ENCODE results near the gene SLC4A1AP. TPM values are rescaled to one million over a fixed set of nuclear protein-coding genes. Genes with fewer than 3 reads are reported as not detected.

The SLC4A1AP gene
- polyA plus RNA-seq, 1 of the 3 experiments (the other 2 are of a cell fraction) = 9.4 TPM

DNA sequence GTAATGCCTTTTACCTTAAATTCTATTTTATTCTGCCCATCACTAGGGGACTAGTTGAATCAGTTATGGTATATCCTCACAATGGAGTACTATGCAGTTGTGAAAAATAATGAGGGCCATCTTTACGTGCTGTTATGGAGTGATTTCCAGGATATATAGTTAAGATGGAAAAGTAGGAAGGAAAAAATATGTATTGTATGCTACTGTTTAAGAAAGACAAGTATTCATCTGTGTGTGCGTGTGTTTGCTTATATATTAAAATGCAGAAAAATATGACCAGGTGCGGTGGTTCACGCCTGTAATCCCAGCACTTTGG, 75.3 kb downstream of the SLC4A1AP start:
- H3K36me3 ChIP-seq (replicated peaks in 1 of 2; ENCODE audit: control insufficient read depth in 1 of 2, insufficient read depth in 2 of 2, low read length in 1 of 2) = no peaks in the 10 kb centered on the region
- 92% methylated on average over 4 of the region's 4 CpGs for WGBS (ENCODE audit: low lambda C conversion rate)
- ChIA-PET CTCF (interaction anchor here (1.1 to 6.0 kb wide), 6 partner anchors 11 to 36 kb away, joined by 3 to 52 read pairs (median 10); no protein-coding TSS in a partner anchor), POLR2A (interaction anchor here (1.0 kb wide), 1 partner anchor 10 kb away, joined by 3 read pairs; no protein-coding TSS in a partner anchor)
- H3K27me3 ChIP-seq (ENCODE audit: insufficient read depth) = no peaks in the 10 kb centered on the region
- no peak overlapping the region for H3K4me2 ChIP-seq
- no peaks in the 10 kb centered on the region for H3F3A ChIP-seq (replicated peaks; ENCODE audit: insufficient read depth)
- H3K9ac ChIP-seq = no peak overlapping the region
- H3K27ac ChIP-seq (ENCODE audit: low read depth in 2 of 2, low read length in 1 of 2) = no peak overlapping the region
- no peak overlapping the region for H2AFZ ChIP-seq (ENCODE audit: low read depth)
- H3K9me3 ChIP-seq = peaks cover under 1% of the 10 kb centered on the region; the same call in 1 of the 2 replicates
- no peaks in the 10 kb centered on the region for H3K79me2 ChIP-seq (ENCODE audit: insufficient read depth)
- no peak for DNase-seq
- no peak overlapping the region for H3K4me3 ChIP-seq (ENCODE audit: low read depth in 2 of 2, low read length in 1 of 2)
- no peaks in the 10 kb centered on the region for H4K20me1 ChIP-seq (ENCODE audit: insufficient read depth)
- TF ChIP-seq SMC3 (IDR thresholded peaks at IDR 0.05; ENCODE audit: low read depth, low read length) (no peak), RAD21 (IDR thresholded peaks at IDR 0.05; ENCODE audit: low read length) (no peak), POLR2AphosphoS5 (IDR thresholded peaks at IDR 0.05; ENCODE audit: low read depth, low read length) (no peak), EZH2phosphoT487 (IDR thresholded peaks at IDR 0.05; ENCODE audit: borderline replicate concordance, low read depth) (no peak), RFX5 (IDR thresholded peaks at IDR 0.05; ENCODE audit: low read length) (no peak), JUND (IDR thresholded peaks at IDR 0.05) (no peak), TEAD4 (IDR thresholded peaks at IDR 0.05; ENCODE audit: borderline replicate concordance, insufficient read depth) (no peak), NRF1 (IDR thresholded peaks at IDR 0.05; ENCODE audit: low read depth, low read length) (no peak), YY1 (IDR thresholded peaks at IDR 0.05; ENCODE audit: low read depth) (no peak), NFIC (IDR thresholded peaks at IDR 0.05; ENCODE audit: borderline replicate concordance) (no peak), CHD2 (IDR thresholded peaks at IDR 0.05; ENCODE audit: low read length, partially characterized antibody) (no peak), RCOR1 (IDR thresholded peaks at IDR 0.05; ENCODE audit: low read length) (no peak), SIN3A (IDR thresholded peaks at IDR 0.05; ENCODE audit: borderline replicate concordance, low read depth, low read length) (no peak), EP300 (IDR thresholded peaks at IDR 0.05; ENCODE audit: borderline replicate concordance in 1 of 2, low read depth in 1 of 2, low read length in 1 of 2) (no peak)
- TF ChIP-seq, protein P1, sequence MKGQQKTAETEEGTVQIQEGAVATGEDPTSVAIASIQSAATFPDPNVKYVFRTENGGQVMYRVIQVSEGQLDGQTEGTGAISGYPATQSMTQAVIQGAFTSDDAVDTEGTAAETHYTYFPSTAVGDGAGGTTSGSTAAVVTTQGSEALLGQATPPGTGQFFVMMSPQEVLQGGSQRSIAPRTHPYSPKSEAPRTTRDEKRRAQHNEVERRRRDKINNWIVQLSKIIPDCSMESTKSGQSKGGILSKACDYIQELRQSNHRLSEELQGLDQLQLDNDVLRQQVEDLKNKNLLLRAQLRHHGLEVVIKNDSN (IDR thresholded peaks at IDR 0.05; ENCODE audit: borderline replicate concordance, low read depth) = no peak
- TF ChIP-seq, protein P2, sequence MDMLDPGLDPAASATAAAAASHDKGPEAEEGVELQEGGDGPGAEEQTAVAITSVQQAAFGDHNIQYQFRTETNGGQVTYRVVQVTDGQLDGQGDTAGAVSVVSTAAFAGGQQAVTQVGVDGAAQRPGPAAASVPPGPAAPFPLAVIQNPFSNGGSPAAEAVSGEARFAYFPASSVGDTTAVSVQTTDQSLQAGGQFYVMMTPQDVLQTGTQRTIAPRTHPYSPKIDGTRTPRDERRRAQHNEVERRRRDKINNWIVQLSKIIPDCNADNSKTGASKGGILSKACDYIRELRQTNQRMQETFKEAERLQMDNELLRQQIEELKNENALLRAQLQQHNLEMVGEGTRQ (IDR thresholded peaks at IDR 0.05; ENCODE audit: borderline replicate concordance, low read depth, low read length) = no peak
- TF ChIP-seq, protein P3, sequence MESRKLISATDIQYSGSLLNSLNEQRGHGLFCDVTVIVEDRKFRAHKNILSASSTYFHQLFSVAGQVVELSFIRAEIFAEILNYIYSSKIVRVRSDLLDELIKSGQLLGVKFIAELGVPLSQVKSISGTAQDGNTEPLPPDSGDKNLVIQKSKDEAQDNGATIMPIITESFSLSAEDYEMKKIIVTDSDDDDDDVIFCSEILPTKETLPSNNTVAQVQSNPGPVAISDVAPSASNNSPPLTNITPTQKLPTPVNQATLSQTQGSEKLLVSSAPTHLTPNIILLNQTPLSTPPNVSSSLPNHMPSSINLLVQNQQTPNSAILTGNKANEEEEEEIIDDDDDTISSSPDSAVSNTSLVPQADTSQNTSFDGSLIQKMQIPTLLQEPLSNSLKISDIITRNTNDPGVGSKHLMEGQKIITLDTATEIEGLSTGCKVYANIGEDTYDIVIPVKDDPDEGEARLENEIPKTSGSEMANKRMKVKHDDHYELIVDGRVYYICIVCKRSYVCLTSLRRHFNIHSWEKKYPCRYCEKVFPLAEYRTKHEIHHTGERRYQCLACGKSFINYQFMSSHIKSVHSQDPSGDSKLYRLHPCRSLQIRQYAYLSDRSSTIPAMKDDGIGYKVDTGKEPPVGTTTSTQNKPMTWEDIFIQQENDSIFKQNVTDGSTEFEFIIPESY (IDR thresholded peaks at IDR 0.05; ENCODE audit: borderline replicate concordance, low read depth) = no peak
- H3K4me1 ChIP-seq (ENCODE audit: control insufficient read depth in 1 of 2, insufficient read depth in 2 of 2, low read depth in 1 of 2, low read length in 1 of 2) = peaks cover 0 to 19% of the 10 kb centered on the region in 2 experiments; a peak in 2 of 4 replicates
- no peaks in the 10 kb centered on the region for H3K9me2 ChIP-seq

All from SK-N-SH (cell line).